Mesothelial cell of epicardium (in vitro differentiated cells): ENCODE results near the gene MDGA2. TPM values are rescaled to one million over a fixed set of nuclear protein-coding genes. Genes with fewer than 3 reads are reported as not detected.

Source experiments
- DNase-seq, 2 experiments: peaks; one replicate each; pipeline ENCODE4 v3.0.0; 2021; ENCODE audit warnings: low spot score in 2 of 2; ENCODE audit not compliant: unreplicated experiment in 2 of 2
- H3K27ac Mint-ChIP-seq: 2 replicates; pipeline ENCODE4 v1.8.0; 2021; ENCODE audit warnings: mixed read lengths
- H3K27me3 Mint-ChIP-seq: 2 replicates; pipeline ENCODE4 v1.8.0; 2021; ENCODE audit warnings: low read depth, mixed read lengths
- H3K36me3 Mint-ChIP-seq: 2 replicates; pipeline ENCODE4 v1.8.0; 2021; ENCODE audit warnings: mixed read lengths
- H3K4me1 Mint-ChIP-seq: 2 replicates; pipeline ENCODE4 v1.8.0; 2021; ENCODE audit warnings: mixed read lengths
- H3K4me3 Mint-ChIP-seq: 2 replicates; pipeline ENCODE4 v1.8.0; 2021; ENCODE audit warnings: mild to moderate bottlenecking, moderate library complexity, mixed read lengths
- H3K9me3 Mint-ChIP-seq: 2 replicates; pipeline ENCODE4 v1.8.0; 2021; ENCODE audit warnings: mixed read lengths
- CTCF ChIP-seq: fragments of 200-600 bp; sonication (generic); IDR thresholded peaks from one replicate; pipeline ENCODE4 v1.5.0; 2021; ENCODE audit warnings: antibody characterized with exemption; ENCODE audit not compliant: unreplicated experiment
- total RNA-seq: library from RNA; stranded (reverse); gene quantifications from 3 replicates; pipeline ENCODE4 v1.2.1, GENCODE V29; 2021

The MDGA2 gene
- total RNA-seq, 1 donor from 2014 or later = 0.27 TPM

- H3K9me3 Mint-ChIP-seq = no peaks in the 10 kb centered on the region
- H3K36me3 Mint-ChIP-seq = no peaks in the 10 kb centered on the region
- H3K27ac Mint-ChIP-seq = no peak overlapping the region
- no peak for TF ChIP-seq CTCF
- H3K27me3 Mint-ChIP-seq = peaks cover 3% of the 10 kb centered on the region
- H3K4me1 Mint-ChIP-seq = peaks cover 3% of the 10 kb centered on the region
- H3K4me3 Mint-ChIP-seq = no peak overlapping the region
- no peak for DNase-seq
These were observed 125.5 kb downstream of the MDGA2 start for GRCh38 chr14:47549886-47550285.

GRCh38 chr14:47543459-47543858 is 131.9 kb downstream of the MDGA2 start:
- TF ChIP-seq CTCF = no peak
- no peaks in the 10 kb centered on the region for H3K9me3 Mint-ChIP-seq
- no peak overlapping the region for H3K4me3 Mint-ChIP-seq
- DNase-seq = no peak
- peaks cover 3% of the 10 kb centered on the region for H3K27me3 Mint-ChIP-seq
- peaks cover 21% of the 10 kb centered on the region for H3K4me1 Mint-ChIP-seq
- no peak overlapping the region for H3K27ac Mint-ChIP-seq
- H3K36me3 Mint-ChIP-seq = no peaks in the 10 kb centered on the region

- H3K36me3 Mint-ChIP-seq = no peaks in the 10 kb centered on the region
- no peak overlapping the region for H3K4me3 Mint-ChIP-seq
- H3K4me1 Mint-ChIP-seq = peaks cover 21% of the 10 kb centered on the region
- H3K27ac Mint-ChIP-seq = no peak overlapping the region
- no peaks in the 10 kb centered on the region for H3K9me3 Mint-ChIP-seq
- no peak for TF ChIP-seq CTCF
- peaks cover 3% of the 10 kb centered on the region for H3K27me3 Mint-ChIP-seq
- no peak for DNase-seq
These were observed 133.7 kb downstream of the MDGA2 start for GRCh38 chr14:47541662-47542061.

GRCh38 chr14:47539031-47539461 is 136.4 kb downstream of the MDGA2 start:
- no peak for DNase-seq
- Mint-ChIP-seq H3K4me3 (no peak overlapping the region), H3K27ac (no peak overlapping the region), H3K4me1 (peaks cover 18% of the 10 kb centered on the region), H3K9me3 (no peaks in the 10 kb centered on the region), H3K36me3 (no peaks in the 10 kb centered on the region), H3K27me3 (no peaks in the 10 kb centered on the region)
- TF ChIP-seq CTCF = no peak

GRCh38 chr14:47536341-47536740 is 139.1 kb downstream of the MDGA2 start:
- no peak for DNase-seq
- TF ChIP-seq CTCF = no peak
- Mint-ChIP-seq H3K27ac (no peak overlapping the region), H3K9me3 (peaks cover 8% of the 10 kb centered on the region), H3K36me3 (no peaks in the 10 kb centered on the region), H3K4me3 (no peak overlapping the region), H3K4me1 (peaks cover 4% of the 10 kb centered on the region), H3K27me3 (no peaks in the 10 kb centered on the region)
